Esophagus (tissue), 2 donors: ENCODE results near the gene KCTD10. TPM values are rescaled to one million over a fixed set of nuclear protein-coding genes. Genes with fewer than 3 reads are reported as not detected.
"Not testable (repeated sequence)": the region's sequence is repeated elsewhere in the genome, so short reads cannot be mapped to it uniquely, and the experiment has no call there.

Source experiments
- H3K27ac ChIP-seq, 2 donors: one replicate each; pipeline ENCODE4 v1.5.1; 2013; ENCODE audit warnings: low read depth in 2 of 2, mild to moderate bottlenecking in 2 of 2, inconsistent platforms in 1 of 2, low read length in 1 of 2, moderate library complexity in 1 of 2
- H3K27me3 ChIP-seq, 2 donors: one replicate each; pipeline ENCODE4 v1.6.1; 2013; ENCODE audit warnings: low read length in 2 of 2, control low read depth in 1 of 2, mild to moderate bottlenecking in 1 of 2; ENCODE audit not compliant: insufficient read depth in 2 of 2, control insufficient read depth in 1 of 2
- H3K36me3 ChIP-seq, 2 donors: one replicate each; pipeline ENCODE4 v1.6.1; 2013; ENCODE audit warnings: low read length in 1 of 2; ENCODE audit not compliant: control insufficient read depth in 2 of 2, insufficient read depth in 2 of 2
- H3K4me1 ChIP-seq, 2 donors: one replicate each; pipeline ENCODE4 v1.6.1; 2013; ENCODE audit warnings: low read length in 1 of 2; ENCODE audit not compliant: control insufficient read depth in 2 of 2, insufficient read depth in 2 of 2
- H3K4me3 ChIP-seq, 2 donors: one replicate each; pipeline ENCODE4 v1.5.1; 2013; ENCODE audit warnings: low read length in 2 of 2, mild to moderate bottlenecking in 2 of 2, low read depth in 1 of 2, moderate library complexity in 1 of 2
- H3K9me3 ChIP-seq, 2 donors: one replicate each; pipeline ENCODE4 v1.6.1; 2013; ENCODE audit warnings: mild to moderate bottlenecking in 2 of 2, low read depth in 1 of 2, low read length in 1 of 2, moderate library complexity in 1 of 2; ENCODE audit not compliant: control insufficient read depth in 2 of 2, insufficient read depth in 1 of 2
- WGBS, 2 donors: extraction: QIAGEN DNeasy Blood & Tissue Kit; methylation state at CpG; one replicate each; pipeline ENCODE4 v1.1.7; 2013; 5-methylcytosine and 5-hydroxymethylcytosine counted together
- polyA plus RNA-seq, 2 donors: library from polyadenylated mRNA; stranded (reverse); fragments of 200-250 nt; gene quantifications; one replicate each; pipeline ENCODE4 v1.2.3, GENCODE V29; 2013
- donor health status: healthy with polysubstance abuse.
- donor health status: Bipolar disorder and iron deficiency.

KCTD10 gene
- polyA plus RNA-seq, 2 donors = 15.4 to 28.2 TPM

DNA sequence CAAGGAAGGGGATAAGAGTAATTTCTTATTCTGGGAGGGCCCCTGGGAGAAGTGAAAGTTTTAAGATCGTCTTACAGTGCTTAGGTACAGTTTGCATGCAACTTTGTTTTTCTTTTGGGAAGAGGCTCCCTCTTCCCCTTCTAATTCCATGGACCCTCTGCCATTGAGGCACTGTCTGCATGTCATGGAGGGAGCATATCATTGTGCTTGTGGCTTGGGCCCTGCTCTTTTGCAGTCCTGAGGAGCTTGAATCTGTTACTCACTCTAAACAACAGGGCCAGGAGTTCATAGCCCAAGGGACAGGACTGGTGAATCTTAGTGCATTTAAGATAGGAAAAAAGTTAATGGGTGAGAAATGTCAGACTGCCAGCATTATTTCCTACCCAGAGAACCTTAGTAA, 2.7 kb upstream of the KCTD10 start:
- Histone ChIP-seq H3K36me3 (peaks cover 2 to 3% of the 10 kb centered on the region in 2 donors), H3K27ac (no peak overlapping the region), H3K4me1 (peaks cover 2 to 3% of the 10 kb centered on the region in 2 donors), H3K27me3 (no peaks in the 10 kb centered on the region), H3K9me3 (no peaks in the 10 kb centered on the region), H3K4me3 (no peak overlapping the region)
- 68 to 74% methylated on average over 1 of the region's 1 CpG for WGBS, 2 donors

DNA sequence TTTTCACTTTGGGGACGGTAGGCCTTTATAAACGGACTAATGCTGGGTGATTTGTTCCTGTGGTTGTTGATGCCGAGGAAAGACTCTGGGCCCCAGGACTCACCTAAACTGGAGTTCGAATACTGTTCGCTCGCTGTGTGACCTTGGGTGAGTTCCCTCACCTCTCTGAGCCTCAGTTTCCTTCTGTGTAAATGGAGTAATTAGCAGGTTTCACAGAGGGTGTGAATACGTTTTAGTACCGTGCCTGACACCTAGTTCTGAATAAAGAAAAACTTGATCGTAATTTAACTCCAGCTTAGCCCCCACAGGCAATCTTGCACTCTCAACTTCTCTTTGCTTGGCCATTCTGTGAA, 839 bp upstream of the KCTD10 start:
- WGBS, 2 donors = 0 to 3% methylated on average over 9 of the region's 9 CpGs
- Histone ChIP-seq H3K27me3 (no peaks in the 10 kb centered on the region), H3K27ac (peak overlapping the region; percentile 91 to 96), H3K36me3 (peaks cover 0 to 3% of the 10 kb centered on the region in 2 donors), H3K9me3 (no peaks in the 10 kb centered on the region), H3K4me3 (peak overlapping the region; percentile 84 to 96), H3K4me1 (peaks cover 2 to 3% of the 10 kb centered on the region in 2 donors)

DNA sequence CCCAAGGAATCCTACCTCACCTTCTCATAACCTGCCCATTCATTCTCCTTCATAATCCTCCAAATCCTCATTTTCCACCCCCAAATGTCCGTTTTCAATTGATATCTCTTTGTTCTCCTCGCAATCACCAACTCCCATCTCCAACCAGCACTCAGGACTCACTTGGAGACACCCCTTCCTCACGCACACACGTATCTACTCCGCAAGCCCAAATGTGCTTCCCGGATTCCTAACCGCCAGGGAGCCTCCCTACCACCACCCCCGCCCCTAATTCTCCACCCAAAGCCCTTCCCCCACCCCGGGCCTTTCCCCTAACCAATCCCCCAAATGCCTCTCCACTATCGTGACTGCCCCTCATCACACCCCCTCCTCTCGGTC, 304 bp downstream of the KCTD10 start:
- Histone ChIP-seq H3K4me1 (peaks cover 2 to 3% of the 10 kb centered on the region in 2 donors), H3K36me3 (peaks cover 0 to 4% of the 10 kb centered on the region in 2 donors), H3K27ac (peak overlapping the region; percentile 91 to 96), H3K4me3 (peak overlapping the region; percentile 84 to 96), H3K27me3 (no peaks in the 10 kb centered on the region), H3K9me3 (no peaks in the 10 kb centered on the region)
- 1% methylated on average over 11 of the region's 11 CpGs for WGBS, 2 donors

DNA sequence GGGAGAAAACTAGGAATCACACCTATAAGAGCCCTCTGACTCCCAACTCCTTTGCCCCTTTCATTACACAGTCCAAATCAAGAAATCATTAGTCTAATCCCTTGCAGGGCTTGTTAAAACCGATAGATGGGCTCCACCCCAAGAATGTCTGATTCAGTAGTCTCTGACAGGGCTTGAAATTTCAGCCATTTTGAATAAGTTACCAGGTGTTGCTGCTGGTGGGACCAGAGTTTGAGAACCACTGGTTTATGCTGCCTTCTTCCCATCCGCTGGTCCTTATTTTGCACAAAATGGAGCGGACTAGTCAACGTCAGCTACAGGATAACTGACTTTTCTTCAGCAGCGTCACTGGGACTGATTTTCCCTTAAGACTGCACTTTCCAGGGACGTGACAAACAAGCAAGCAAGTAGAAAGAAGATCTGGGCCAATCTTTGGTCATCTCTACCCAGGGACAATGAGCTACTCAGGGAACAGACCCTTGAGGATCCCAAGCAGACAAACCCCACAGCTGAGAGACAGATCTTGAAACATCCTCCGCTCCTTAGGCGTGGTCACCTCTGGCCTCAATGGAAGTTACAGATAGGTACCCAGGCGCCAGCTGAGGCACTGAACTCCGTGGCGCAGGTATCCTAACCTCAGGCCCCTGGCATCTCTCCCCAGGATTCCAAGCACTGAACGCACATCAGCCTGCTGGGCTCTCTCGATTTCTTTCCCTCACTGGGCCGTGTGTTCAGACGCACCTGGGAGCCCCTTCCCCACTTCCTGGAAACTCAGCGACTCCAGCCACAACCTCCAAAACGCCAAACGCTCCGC, 900 bp downstream of the KCTD10 start:
- Histone ChIP-seq H3K27me3 (no peaks in the 10 kb centered on the region), H3K4me1 (peaks cover 2 to 3% of the 10 kb centered on the region in 2 donors), H3K36me3 (peaks cover 0 to 4% of the 10 kb centered on the region in 2 donors), H3K9me3 (no peaks in the 10 kb centered on the region), H3K27ac (peak overlapping the region; percentile 42 to 96), H3K4me3 (peak overlapping the region; percentile 84 to 96)
- 15 to 16% methylated on average over 19 of the region's 19 CpGs for WGBS, 2 donors

DNA sequence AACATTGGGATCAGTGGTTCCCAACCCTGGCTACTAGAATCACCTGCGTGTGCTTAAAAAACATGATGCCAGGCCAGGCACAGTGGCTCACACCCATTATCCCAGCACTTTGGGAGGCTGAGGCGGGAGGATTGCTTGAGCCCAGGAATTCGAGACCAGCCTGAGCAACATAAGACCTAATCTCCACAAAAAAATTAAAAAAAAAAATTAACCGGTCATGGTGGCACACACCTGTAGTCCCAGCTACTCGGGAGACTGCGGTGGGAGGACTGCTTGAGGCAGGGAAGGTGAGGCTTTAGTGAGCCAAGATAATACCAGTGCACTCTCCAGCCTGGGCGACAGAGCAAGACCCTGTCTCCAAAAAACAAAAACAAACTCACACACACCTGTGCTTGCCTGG, 2.0 kb downstream of the KCTD10 start:
- peak overlapping the region in 1 of 2 donors; percentile 96 for H3K4me3 ChIP-seq
- H3K27me3 ChIP-seq = no peaks in the 10 kb centered on the region
- H3K4me1 ChIP-seq = peaks cover 2 to 3% of the 10 kb centered on the region in 2 donors
- no peaks in the 10 kb centered on the region for H3K9me3 ChIP-seq
- WGBS, 2 donors = 92 to 93% methylated on average over 7 of the region's 7 CpGs
- peaks cover 0 to 4% of the 10 kb centered on the region in 2 donors for H3K36me3 ChIP-seq
- no peak overlapping the region for H3K27ac ChIP-seq

DNA sequence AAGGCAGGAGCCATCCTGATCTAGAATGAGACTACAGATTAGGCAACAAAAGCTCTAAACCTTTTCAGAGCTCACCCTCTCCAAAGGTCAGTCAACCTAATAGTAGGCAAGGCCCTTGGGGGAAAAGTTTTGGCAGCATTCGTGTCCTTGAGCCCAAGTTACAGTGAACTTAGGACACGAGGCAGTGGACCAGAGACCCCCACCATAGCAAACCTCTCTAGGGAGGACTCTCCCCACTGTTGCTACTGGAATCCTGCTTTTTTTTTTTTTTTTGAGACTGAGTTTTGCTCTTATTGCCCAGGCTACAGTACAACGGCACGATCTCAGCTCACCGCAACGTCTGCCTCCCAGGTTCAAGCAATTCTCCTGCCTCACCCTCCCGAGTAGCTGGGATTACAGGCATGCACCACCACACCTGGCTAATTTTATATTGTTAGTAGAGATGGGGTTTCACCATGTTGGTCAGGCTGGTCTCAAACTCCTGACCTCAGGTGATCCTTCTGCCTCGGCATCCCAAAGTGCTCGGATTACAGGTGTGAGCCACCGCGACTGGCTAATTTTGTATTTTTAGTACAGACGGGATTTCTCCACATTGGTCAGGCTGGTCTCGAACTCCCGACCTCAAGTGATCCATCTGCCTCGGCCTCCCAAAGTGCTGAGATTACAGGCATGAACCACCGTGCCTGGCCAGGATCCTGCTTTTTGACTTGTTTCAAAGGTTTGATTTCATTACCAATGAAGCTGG, 3.4 kb downstream of the KCTD10 start:
- H3K27ac ChIP-seq, H3K9me3 ChIP-seq, H3K4me3 ChIP-seq, H3K27me3 ChIP-seq, H3K36me3 ChIP-seq, H3K4me1 ChIP-seq: not testable (repeated sequence)
- WGBS, 2 donors = 88 to 92% methylated on average over 16 of the region's 16 CpGs

DNA sequence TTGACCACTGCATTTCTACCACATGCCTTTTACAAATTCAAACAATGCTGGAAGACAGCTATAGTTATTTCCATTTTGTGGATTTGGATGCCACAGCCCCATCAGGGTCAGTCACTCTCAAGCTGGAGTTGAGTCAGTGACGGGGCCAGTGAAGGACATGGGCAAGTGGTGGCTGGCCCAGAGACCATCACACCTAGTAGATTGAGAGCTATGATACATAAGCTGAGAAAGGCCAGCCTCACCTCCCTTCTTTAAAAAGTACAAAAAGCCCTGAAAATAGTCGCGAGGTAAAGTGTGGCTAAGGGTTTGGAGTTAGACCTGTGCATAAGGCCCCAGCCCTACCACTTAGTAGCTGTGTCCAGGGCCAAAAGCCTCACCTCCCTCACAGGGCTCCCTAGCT, 4.1 kb downstream of the KCTD10 start:
- Histone ChIP-seq H3K4me1 (peaks cover 3 to 5% of the 10 kb centered on the region in 2 donors), H3K36me3 (peaks cover 6 to 13% of the 10 kb centered on the region in 2 donors), H3K27ac (no peak overlapping the region), H3K4me3 (no peak overlapping the region), H3K27me3 (no peaks in the 10 kb centered on the region), H3K9me3 (no peaks in the 10 kb centered on the region)
- WGBS, 2 donors = 90 to 94% methylated on average over 3 of the region's 3 CpGs

DNA sequence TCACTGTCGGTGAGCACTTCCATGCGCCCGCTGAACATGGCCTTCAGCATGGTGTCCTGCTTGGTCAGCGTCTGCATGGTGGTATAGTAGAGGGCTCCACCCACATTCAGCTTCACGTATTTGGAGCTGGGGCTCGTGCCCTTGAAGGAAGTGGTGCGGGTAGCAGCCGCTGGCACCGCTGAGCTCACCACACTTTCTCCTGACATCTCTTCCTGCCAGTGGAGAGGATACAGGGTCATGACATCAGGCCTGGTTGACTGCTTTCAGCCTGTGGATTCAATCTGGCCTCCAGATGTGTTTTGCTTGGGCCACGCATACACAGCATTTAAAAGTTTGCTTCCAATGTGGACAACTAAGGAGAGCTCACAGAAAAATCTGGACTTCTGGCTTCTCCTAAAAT, 7.6 kb downstream of the KCTD10 start:
- Histone ChIP-seq H3K4me3 (no peak overlapping the region), H3K4me1 (peaks cover 1 to 3% of the 10 kb centered on the region in 2 donors), H3K36me3 (peaks cover 7 to 30% of the 10 kb centered on the region in 2 donors), H3K27ac (peak overlapping the region in 1 of 2 donors; percentile 33), H3K27me3 (no peaks in the 10 kb centered on the region), H3K9me3 (no peaks in the 10 kb centered on the region)
- WGBS, 2 donors = 82 to 85% methylated on average over 10 of the region's 10 CpGs

DNA sequence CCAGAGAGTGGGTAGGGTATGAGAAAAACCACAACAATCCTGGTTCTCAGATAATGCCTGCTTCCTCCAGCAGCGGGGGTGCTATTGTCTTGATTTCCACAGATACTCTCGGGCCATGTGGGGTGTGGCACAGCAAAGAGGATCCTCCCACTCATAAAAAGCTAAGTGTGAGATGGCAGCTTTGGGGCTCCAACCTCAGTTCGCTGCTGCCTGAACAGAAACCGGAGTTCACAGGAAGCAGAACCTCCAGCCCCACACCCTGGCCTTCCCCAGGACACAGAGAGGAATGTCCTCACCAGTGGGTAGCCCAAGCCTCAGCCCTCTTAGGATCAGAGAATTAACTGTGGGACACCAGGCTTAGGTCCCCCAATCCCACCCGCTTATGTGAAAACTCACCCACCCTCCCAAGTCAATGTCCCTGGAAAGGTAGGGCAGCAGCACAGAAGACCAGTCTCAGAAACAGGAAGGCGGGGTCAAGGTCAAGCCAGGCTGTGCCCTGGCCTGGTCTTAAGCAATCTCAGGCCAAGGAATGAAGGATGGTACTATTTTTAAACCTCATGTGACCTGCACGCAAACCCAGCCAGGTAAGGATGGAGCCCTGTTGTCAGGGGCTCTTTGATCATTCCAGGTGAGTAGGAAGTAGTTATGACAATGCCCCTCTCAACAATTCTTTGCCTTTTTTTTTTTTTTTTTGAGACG, 9.0 kb downstream of the KCTD10 start:
- peaks cover 7 to 27% of the 10 kb centered on the region in 2 donors for H3K36me3 ChIP-seq

More for the DNA sequence above, 9.0 kb downstream of the KCTD10 start:
- H3K27me3 ChIP-seq = no peaks in the 10 kb centered on the region
- peak overlapping the region in 1 of 2 donors; percentile 59 for H3K27ac ChIP-seq
- no peaks in the 10 kb centered on the region for H3K9me3 ChIP-seq
- H3K4me3 ChIP-seq = no peak overlapping the region
- H3K4me1 ChIP-seq = peaks cover 5 to 10% of the 10 kb centered on the region in 2 donors
- 64 to 76% methylated on average over 7 of the region's 8 CpGs for WGBS, 2 donors
